ENCODE measurements around the gene FYTTD1.

FYTTD1 gene

DNA sequence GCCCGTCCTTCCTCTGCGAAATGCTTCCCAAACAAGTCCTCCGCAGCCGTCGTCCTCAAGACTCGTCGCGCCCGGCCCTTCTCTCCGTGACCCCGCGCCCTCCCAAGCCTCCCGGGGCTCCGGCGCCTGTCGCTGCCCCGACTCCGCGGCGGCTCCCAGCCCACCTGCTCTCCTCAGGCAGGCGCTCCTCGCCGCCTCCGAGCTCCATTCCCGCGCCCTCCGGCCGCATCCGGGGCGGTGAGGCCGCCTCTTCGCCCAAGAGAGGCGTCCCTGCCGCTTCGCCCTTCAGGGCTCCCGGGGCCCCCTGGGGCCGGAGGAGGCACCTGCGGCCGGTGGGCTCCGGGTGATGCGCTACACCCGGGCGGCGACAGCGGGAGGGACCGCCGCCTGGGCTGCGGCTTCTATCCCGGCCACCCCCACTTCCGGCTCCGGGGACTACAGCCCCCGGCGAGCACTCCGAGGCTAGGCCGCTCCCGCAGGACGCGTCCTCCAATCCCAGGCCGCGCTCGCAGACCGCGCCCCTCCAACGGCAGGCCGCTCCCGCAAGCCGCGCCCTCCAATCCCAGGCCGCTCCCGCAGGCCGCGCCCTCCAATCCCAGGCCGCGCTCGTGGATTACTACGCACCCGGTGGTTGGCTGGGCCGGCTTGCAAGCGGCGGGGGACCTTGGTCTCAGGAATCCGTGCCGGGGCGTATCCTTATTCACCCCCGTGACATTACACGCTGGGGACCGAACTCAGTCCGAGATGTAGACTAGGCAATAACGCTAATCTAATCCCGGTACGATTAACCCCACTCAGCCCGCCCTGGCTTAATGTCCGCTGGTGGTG, 13.0 kb upstream of the FYTTD1 start, which contains the start of gene RUBCN:
RUBCN (minus strand) TSS at position 414 of the 828 bp plus-strand sequence; CDS start at position 229, 185 bp downstream.
- Mint-ChIP-seq H3K9me3 (peaks cover 4% of the 10 kb centered on the region), H3K4me1 (peaks cover 34% of the 10 kb centered on the region), H3K27ac (peak within 1 kb of the TSS; percentile 88), H3K36me3 (ENCODE audit: low read depth) (peaks cover 4% of the 10 kb centered on the region), H3K27me3 (ENCODE audit: low read depth, poor library complexity) (peaks cover 10% of the 10 kb centered on the region), H3K4me3 (peak within 1 kb of the TSS; percentile 91)
- TF ChIP-seq, protein P1, sequence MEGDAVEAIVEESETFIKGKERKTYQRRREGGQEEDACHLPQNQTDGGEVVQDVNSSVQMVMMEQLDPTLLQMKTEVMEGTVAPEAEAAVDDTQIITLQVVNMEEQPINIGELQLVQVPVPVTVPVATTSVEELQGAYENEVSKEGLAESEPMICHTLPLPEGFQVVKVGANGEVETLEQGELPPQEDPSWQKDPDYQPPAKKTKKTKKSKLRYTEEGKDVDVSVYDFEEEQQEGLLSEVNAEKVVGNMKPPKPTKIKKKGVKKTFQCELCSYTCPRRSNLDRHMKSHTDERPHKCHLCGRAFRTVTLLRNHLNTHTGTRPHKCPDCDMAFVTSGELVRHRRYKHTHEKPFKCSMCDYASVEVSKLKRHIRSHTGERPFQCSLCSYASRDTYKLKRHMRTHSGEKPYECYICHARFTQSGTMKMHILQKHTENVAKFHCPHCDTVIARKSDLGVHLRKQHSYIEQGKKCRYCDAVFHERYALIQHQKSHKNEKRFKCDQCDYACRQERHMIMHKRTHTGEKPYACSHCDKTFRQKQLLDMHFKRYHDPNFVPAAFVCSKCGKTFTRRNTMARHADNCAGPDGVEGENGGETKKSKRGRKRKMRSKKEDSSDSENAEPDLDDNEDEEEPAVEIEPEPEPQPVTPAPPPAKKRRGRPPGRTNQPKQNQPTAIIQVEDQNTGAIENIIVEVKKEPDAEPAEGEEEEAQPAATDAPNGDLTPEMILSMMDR (IDR thresholded peaks at IDR 0.05), result no peak
- DNase-seq, result peak; percentile 94

DNA sequence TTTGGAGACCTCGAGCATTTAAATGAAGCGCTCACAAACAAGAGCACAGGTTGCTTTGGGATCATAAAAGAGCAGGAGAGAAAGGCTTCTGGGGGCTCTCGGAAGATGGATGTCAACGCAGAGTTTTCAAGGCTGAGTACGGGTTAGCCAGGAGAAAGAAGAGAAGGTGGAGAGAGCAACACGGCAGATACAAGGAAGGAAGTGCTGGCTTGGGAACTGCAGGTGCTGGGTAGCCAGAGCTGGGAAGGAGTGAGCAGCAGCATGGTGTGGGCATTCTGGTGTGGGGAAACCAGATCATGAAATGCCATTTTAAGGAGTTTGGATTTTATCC, 12.4 kb upstream of the FYTTD1 start:
- peak overlapping the region; percentile 91 for H3K4me3 Mint-ChIP-seq
- H3K36me3 Mint-ChIP-seq (ENCODE audit: low read depth), result no peaks in the 10 kb centered on the region
- TF ChIP-seq, protein P1 (IDR thresholded peaks at IDR 0.05), result no peak
- no peak for DNase-seq
- H3K4me1 Mint-ChIP-seq, result peaks cover 34% of the 10 kb centered on the region
- H3K27ac Mint-ChIP-seq, result peak overlapping the region; percentile 88
- H3K9me3 Mint-ChIP-seq, result no peaks in the 10 kb centered on the region
- H3K27me3 Mint-ChIP-seq (ENCODE audit: low read depth, poor library complexity), result peaks cover 10% of the 10 kb centered on the region

GRCh38 chr3:197737749-197738462, 11.8 kb upstream of the FYTTD1 start:
- H3K36me3 Mint-ChIP-seq (ENCODE audit: low read depth), result no peaks in the 10 kb centered on the region
- H3K27me3 Mint-ChIP-seq (ENCODE audit: low read depth, poor library complexity), result peaks cover 10% of the 10 kb centered on the region
- TF ChIP-seq, protein P1 (IDR thresholded peaks at IDR 0.05), result no peak
- H3K4me1 Mint-ChIP-seq, result peaks cover 34% of the 10 kb centered on the region
- no peak overlapping the region for H3K27ac Mint-ChIP-seq
- H3K4me3 Mint-ChIP-seq, result peak overlapping the region; percentile 91
- H3K9me3 Mint-ChIP-seq, result no peaks in the 10 kb centered on the region
- no peak for DNase-seq

DNA sequence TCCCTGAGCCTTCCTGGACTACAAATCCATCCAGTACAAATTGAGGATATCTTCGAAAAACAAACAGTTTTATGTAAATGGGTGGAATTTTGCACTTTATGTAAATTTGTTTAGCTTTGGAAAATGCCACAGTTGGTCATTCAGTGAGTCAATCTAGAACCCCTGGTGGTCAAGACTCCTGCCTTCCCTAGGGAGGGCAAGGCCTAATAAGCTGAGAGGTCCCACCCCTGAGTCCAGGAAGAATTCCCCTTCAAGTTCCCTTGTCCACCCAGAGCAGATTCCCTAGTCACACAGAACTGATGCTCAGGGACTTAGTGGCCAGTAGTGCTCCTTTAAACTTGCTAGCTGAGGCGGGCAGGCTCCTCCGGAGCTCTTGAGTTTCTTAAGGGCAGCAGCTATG, 6.9 kb upstream of the FYTTD1 start:
- Mint-ChIP-seq H3K27me3 (ENCODE audit: low read depth, poor library complexity) (peaks cover 6% of the 10 kb centered on the region), H3K36me3 (ENCODE audit: low read depth) (no peaks in the 10 kb centered on the region), H3K9me3 (no peaks in the 10 kb centered on the region), H3K4me1 (peaks cover 9% of the 10 kb centered on the region), H3K27ac (no peak overlapping the region), H3K4me3 (no peak overlapping the region)
- TF ChIP-seq, protein P1 (IDR thresholded peaks at IDR 0.05), result no peak
- DNase-seq, result no peak

GRCh38 chr3:197746209-197746608, 3.5 kb upstream of the FYTTD1 start:
- TF ChIP-seq, protein P1 (IDR thresholded peaks at IDR 0.05), result no peak
- DNase-seq, result no peak
- no peak overlapping the region for H3K4me3 Mint-ChIP-seq
- H3K36me3 Mint-ChIP-seq (ENCODE audit: low read depth), result no peaks in the 10 kb centered on the region
- no peaks in the 10 kb centered on the region for H3K9me3 Mint-ChIP-seq
- peaks cover 6% of the 10 kb centered on the region for H3K27me3 Mint-ChIP-seq (ENCODE audit: low read depth, poor library complexity)
- peaks cover 14% of the 10 kb centered on the region for H3K4me1 Mint-ChIP-seq
- no peak overlapping the region for H3K27ac Mint-ChIP-seq
